ENCODE measurements around the gene SOX12.
A peak's percentile ranks its signal among the peaks of the same experiment; 100 is the strongest.
"Not testable (repeated sequence)": the region's sequence is repeated elsewhere in the genome, so short reads cannot be mapped to it uniquely, and the experiment has no call there.

SOX12 gene

GRCh38 chr20:347640-348484 is 22.5 kb downstream of the SOX12 start:
- no peak for TF ChIP-seq CTCF (conservative IDR thresholded peaks at IDR 0.05; ENCODE audit: low read length)
- DNase-seq (ENCODE audit: low read depth) = peak; percentile 94
- H3K4me3 ChIP-seq (ENCODE audit: low read length) = peak overlapping the region; percentile 75

- no peak for DNase-seq (ENCODE audit: low read depth)
- TF ChIP-seq CTCF (conservative IDR thresholded peaks at IDR 0.05; ENCODE audit: low read length) = no peak
- no peak overlapping the region for H3K4me3 ChIP-seq (ENCODE audit: low read length)
These were observed 23.9 kb downstream of the SOX12 start for GRCh38 chr20:348972-349841.

GRCh38 chr20:353166-353565 is 27.8 kb downstream of the SOX12 start:
- DNase-seq (ENCODE audit: low read depth) = no peak
- H3K4me3 ChIP-seq (ENCODE audit: low read length) = no peak overlapping the region
- no peak for TF ChIP-seq CTCF (conservative IDR thresholded peaks at IDR 0.05; ENCODE audit: low read length)

- no peak overlapping the region for H3K4me3 ChIP-seq (ENCODE audit: low read length)
- TF ChIP-seq CTCF (conservative IDR thresholded peaks at IDR 0.05; ENCODE audit: low read length) = peak; percentile 93
- DNase-seq (ENCODE audit: low read depth) = peak; percentile 68
These were observed 29.1 kb downstream of the SOX12 start for GRCh38 chr20:354298-354977.

- not testable (repeated sequence) for DNase-seq (ENCODE audit: low read depth); H3K4me3 ChIP-seq (ENCODE audit: low read length)
These were observed 30.8 kb downstream of the SOX12 start for GRCh38 chr20:356154-356553.

GRCh38 chr20:356745-357144 is 31.4 kb downstream of the SOX12 start:
- no peak overlapping the region for H3K4me3 ChIP-seq (ENCODE audit: low read length)
- DNase-seq (ENCODE audit: low read depth) = no peak
- no peak for TF ChIP-seq CTCF (conservative IDR thresholded peaks at IDR 0.05; ENCODE audit: low read length)

GRCh38 chr20:358891-359555 is 33.7 kb downstream of the SOX12 start:
- peak; percentile 71 for DNase-seq (ENCODE audit: low read depth)
- no peak overlapping the region for H3K4me3 ChIP-seq (ENCODE audit: low read length)
- TF ChIP-seq CTCF (conservative IDR thresholded peaks at IDR 0.05; ENCODE audit: low read length) = no peak

Measured in AG10803 (cell line).